Neural progenitor cell (in vitro differentiated cells): Measurements from ENCODE around the gene OTUD7B. TPM values are rescaled to one million over a fixed set of nuclear protein-coding genes. Genes with fewer than 3 reads are reported as not detected.

ENCODE experiments used
- DNase-seq: peaks from one replicate; pipeline ENCODE4 v3.0.0-alpha.2; 2016; ENCODE audit warnings: low spot score
- H2AFZ ChIP-seq: fragments of 200-600 bp; sonication (generic); replicated peaks from 2 replicates; pipeline ENCODE4 v1.6.1; 2016; ENCODE audit warnings: antibody characterized with exemption
- H3F3A ChIP-seq: fragments of 200-600 bp; sonication (generic); 2 replicates; pipeline ENCODE4 v1.6.1; 2016; ENCODE audit warnings: antibody characterized with exemption, low read depth
- H3K27ac ChIP-seq: fragments of 200-600 bp; sonication (generic); 2 replicates; pipeline ENCODE4 v1.5.1; 2016; ENCODE audit warnings: mild to moderate bottlenecking
- H3K27me3 ChIP-seq: fragments of 200-600 bp; sonication (generic); 2 replicates; pipeline ENCODE4 v1.6.1; 2016; ENCODE audit warnings: mild to moderate bottlenecking, moderate library complexity
- H3K36me3 ChIP-seq: fragments of 200-600 bp; sonication (generic); 2 replicates; pipeline ENCODE4 v1.5.1; 2016
- H3K4me1 ChIP-seq: fragments of 200-600 bp; sonication (generic); 2 replicates; pipeline ENCODE4 v1.6.1; 2016; ENCODE audit warnings: mixed run types
- H3K4me2 ChIP-seq: fragments of 200-600 bp; sonication (generic); 2 replicates; pipeline ENCODE4 v1.6.1; 2016
- H3K4me3 ChIP-seq: fragments of 200-600 bp; sonication (generic); 2 replicates; pipeline ENCODE4 v1.5.1; 2016
- H3K79me2 ChIP-seq: fragments of 200-600 bp; sonication (generic); 2 replicates; pipeline ENCODE4 v1.6.1; 2016; ENCODE audit warnings: low read depth
- H3K9ac ChIP-seq: fragments of 200-600 bp; sonication (generic); 2 replicates; pipeline ENCODE4 v1.6.1; 2016
- H3K9me3 ChIP-seq: fragments of 200-600 bp; sonication (generic); 2 replicates; pipeline ENCODE4 v1.5.1; 2016; ENCODE audit warnings: low read depth
- H4K20me1 ChIP-seq: fragments of 200-600 bp; sonication (generic); 2 replicates; pipeline ENCODE4 v1.6.1; 2016; ENCODE audit warnings: low read depth
- H3K27ac Mint-ChIP-seq: 3 replicates; pipeline ENCODE4 v1.8.0; 2021; ENCODE audit warnings: mixed read lengths
- H3K27me3 Mint-ChIP-seq: 2 replicates; pipeline ENCODE4 v1.8.0; 2022; ENCODE audit warnings: low read depth, mild to moderate bottlenecking, inconsistent platforms, moderate library complexity, mixed read lengths; ENCODE audit not compliant: insufficient read depth
- H3K36me3 Mint-ChIP-seq: 3 replicates; pipeline ENCODE4 v1.8.0; 2021; ENCODE audit warnings: mixed read lengths
- H3K4me1 Mint-ChIP-seq: 3 replicates; pipeline ENCODE4 v1.8.0; 2021; ENCODE audit warnings: mixed read lengths
- H3K4me3 Mint-ChIP-seq: 3 replicates; pipeline ENCODE4 v1.8.0; 2021; ENCODE audit warnings: mild to moderate bottlenecking, moderate library complexity, mixed read lengths
- H3K9me3 Mint-ChIP-seq: 3 replicates; pipeline ENCODE4 v1.8.0; 2020; ENCODE audit warnings: mixed read lengths
- EZH2 ChIP-seq: fragments of 200-600 bp; sonication (generic); IDR thresholded peaks from 2 replicates; pipeline ENCODE4 v1.6.1; 2017; ENCODE audit warnings: antibody characterized with exemption, mild to moderate bottlenecking, moderate library complexity
- EZH2phosphoT487 ChIP-seq: fragments of 200-600 bp; sonication (generic); IDR thresholded peaks from 2 replicates; pipeline ENCODE4 v1.6.1; 2017; ENCODE audit warnings: antibody characterized with exemption
- total RNA-seq: library from RNA; depleted of rRNA; stranded (reverse); fragments of >200 nt; gene quantifications from 2 replicates; pipeline ENCODE4 v1.2.3, GENCODE V29; 2015; ENCODE audit warnings: low replicate concordance
- TF ChIP-seq, protein P1 (sequence below): fragments of 200-600 bp; sonication (generic); IDR thresholded peaks from 2 replicates; pipeline ENCODE4 v1.5.1; 2017; ENCODE audit warnings: antibody characterized with exemption, mild to moderate bottlenecking

The OTUD7B gene
- total RNA-seq, 1 donor from 2014 or later, result 10.7 TPM

DNA sequence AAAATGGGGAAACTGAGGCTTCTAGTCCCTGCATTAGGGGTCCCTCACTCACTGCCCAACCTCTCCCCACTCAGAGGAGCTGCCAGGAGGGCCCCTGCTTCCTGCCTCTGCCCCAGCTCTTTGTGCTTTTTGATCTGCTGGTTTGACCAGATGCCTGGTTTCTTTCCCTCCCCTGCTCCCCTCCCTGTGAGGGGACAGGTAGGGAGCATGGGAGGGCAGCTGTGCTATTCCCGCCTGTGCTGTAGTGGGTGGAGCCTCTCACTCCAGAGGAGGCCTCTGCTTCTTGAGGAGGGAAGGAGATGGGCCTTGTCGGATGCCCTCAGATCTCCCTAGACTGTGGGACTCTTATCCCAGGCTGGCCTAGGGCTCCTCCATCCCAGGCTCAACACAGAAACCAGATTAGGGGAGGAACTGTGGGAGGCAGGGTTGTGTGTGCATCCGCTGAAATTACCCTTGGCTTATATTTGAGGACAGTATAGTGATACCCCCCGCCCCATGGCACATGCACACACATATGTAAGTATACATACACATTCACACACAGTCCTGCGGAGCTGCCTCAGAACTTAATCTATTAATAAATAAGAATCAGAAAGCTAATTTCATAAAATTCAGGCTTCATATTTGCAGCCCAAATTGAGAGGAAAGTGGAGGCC is 106.6 kb downstream of the OTUD7B start:
- TF ChIP-seq EZH2 (no peak), EZH2phosphoT487 (no peak)
- TF ChIP-seq, protein P1, sequence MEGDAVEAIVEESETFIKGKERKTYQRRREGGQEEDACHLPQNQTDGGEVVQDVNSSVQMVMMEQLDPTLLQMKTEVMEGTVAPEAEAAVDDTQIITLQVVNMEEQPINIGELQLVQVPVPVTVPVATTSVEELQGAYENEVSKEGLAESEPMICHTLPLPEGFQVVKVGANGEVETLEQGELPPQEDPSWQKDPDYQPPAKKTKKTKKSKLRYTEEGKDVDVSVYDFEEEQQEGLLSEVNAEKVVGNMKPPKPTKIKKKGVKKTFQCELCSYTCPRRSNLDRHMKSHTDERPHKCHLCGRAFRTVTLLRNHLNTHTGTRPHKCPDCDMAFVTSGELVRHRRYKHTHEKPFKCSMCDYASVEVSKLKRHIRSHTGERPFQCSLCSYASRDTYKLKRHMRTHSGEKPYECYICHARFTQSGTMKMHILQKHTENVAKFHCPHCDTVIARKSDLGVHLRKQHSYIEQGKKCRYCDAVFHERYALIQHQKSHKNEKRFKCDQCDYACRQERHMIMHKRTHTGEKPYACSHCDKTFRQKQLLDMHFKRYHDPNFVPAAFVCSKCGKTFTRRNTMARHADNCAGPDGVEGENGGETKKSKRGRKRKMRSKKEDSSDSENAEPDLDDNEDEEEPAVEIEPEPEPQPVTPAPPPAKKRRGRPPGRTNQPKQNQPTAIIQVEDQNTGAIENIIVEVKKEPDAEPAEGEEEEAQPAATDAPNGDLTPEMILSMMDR, result no peak
- DNase-seq, result no peak
- Histone ChIP-seq H3K36me3 (no peaks in the 10 kb centered on the region), H3K4me1 (no peaks in the 10 kb centered on the region), H2AFZ (no peak overlapping the region), H3K79me2 (no peaks in the 10 kb centered on the region), H3K4me3 (no peak overlapping the region), H3K9ac (no peak overlapping the region), H3K4me2 (no peak overlapping the region), H3K27ac (no peak overlapping the region), H3K27me3 (no peaks in the 10 kb centered on the region), H4K20me1 (no peaks in the 10 kb centered on the region), H3K9me3 (no peaks in the 10 kb centered on the region), H3F3A (no peaks in the 10 kb centered on the region)
- peaks cover 3% of the 10 kb centered on the region for H3K9me3 Mint-ChIP-seq
- H3K4me1 Mint-ChIP-seq, result peaks cover 12% of the 10 kb centered on the region
- H3K27me3 Mint-ChIP-seq, result peaks cover 7% of the 10 kb centered on the region
- H3K36me3 Mint-ChIP-seq, result peaks cover 22% of the 10 kb centered on the region
- H3K4me3 Mint-ChIP-seq, result no peak overlapping the region
- peak overlapping the region; percentile 4 for H3K27ac Mint-ChIP-seq

DNA sequence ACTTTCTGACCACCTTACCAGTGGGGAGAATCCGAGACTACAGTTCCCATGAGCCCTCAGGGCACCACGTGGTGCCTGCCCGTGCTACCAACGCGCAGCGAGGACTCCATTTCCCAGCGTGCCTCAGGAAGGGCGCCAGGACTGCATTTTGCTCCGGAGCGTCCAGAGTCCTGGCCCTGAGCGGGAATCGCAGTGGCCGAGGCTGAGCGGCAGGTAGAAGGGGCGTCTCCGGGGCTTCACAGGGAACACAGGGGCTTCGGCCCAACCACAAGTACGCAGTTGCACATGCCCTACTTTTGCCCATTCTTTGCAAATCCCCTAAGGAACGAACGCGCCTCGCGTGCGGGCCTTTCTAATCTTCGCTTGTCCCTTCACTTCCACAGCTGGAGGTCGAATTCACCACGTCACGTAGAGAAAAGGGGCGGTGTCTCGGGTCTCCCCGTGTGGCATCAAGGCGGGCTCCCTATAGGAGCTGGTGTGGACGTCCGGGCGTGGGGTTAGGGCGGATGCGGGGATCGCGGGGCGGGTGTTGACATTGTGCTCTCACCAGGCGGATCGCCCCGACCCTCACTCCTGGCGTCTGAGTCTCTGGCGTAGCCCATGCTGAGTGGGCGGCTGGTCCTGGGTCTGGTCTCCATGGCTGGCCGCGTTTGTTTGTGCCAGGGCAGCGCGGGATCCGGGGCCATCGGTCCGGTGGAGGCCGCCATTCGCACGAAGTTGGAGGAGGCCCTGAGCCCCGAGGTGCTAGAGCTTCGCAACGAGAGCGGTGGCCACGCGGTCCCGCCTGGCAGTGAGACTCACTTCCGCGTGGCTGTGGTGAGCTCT is 110.9 kb downstream of the OTUD7B start, which contains the start of gene BOLA1:
Gene BOLA1, plus strand, starts transcription at position 109 of the 825 bp plus-strand sequence. Its CDS starts 492 bp downstream, at position 601.
- H3K4me3 ChIP-seq, result peak within 1 kb of the TSS; percentile 39
- H3K9ac ChIP-seq, result no peak within 1 kb of the TSS
- Mint-ChIP-seq H3K27me3 (no peaks in the 10 kb centered on the region), H3K9me3 (peaks cover 3% of the 10 kb centered on the region), H3K36me3 (peaks cover 9% of the 10 kb centered on the region), H3K4me3 (peak within 1 kb of the TSS; percentile 85), H3K27ac (peak within 1 kb of the TSS; percentile 95), H3K4me1 (peaks cover 13% of the 10 kb centered on the region)
- DNase-seq, result peak; percentile 96
- H3K4me2 ChIP-seq, result peak within 1 kb of the TSS; percentile 68
- no peaks in the 10 kb centered on the region for H3K79me2 ChIP-seq
- no peaks in the 10 kb centered on the region for H3K4me1 ChIP-seq
- no peak within 1 kb of the TSS for H3K27ac ChIP-seq
- no peaks in the 10 kb centered on the region for H3F3A ChIP-seq
- no peaks in the 10 kb centered on the region for H4K20me1 ChIP-seq
- H3K9me3 ChIP-seq, result no peaks in the 10 kb centered on the region
- no peaks in the 10 kb centered on the region for H3K27me3 ChIP-seq
- TF ChIP-seq EZH2 (no peak), EZH2phosphoT487 (no peak)
- TF ChIP-seq, protein P1, result no peak
- no peaks in the 10 kb centered on the region for H3K36me3 ChIP-seq
- peak within 1 kb of the TSS; percentile 81 for H2AFZ ChIP-seq

DNA sequence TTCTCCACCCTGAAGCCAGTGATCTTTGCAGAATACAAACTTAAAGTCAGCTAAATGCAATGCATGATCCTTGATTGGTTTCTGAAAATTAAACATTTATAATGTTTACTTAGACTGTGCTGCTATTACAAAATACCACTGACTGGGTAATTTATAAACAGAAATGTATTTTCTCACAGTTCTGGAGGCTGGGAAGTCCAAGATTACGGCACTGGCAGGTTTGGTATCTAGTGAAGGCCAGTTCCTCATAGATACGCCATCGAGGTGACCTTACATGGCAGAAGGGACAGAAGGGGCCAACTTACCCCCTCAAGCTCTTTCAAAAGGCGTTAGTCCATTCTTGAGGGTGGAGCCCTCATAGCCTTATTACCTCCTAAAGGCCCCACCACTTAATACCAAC is 114.0 kb downstream of the OTUD7B start:
- no peaks in the 10 kb centered on the region for H3F3A ChIP-seq
- no peak overlapping the region for H3K9ac ChIP-seq
- Mint-ChIP-seq H3K36me3 (peaks cover 3% of the 10 kb centered on the region), H3K4me1 (peaks cover 13% of the 10 kb centered on the region), H3K9me3 (peaks cover 3% of the 10 kb centered on the region), H3K27me3 (no peaks in the 10 kb centered on the region), H3K27ac (peak overlapping the region; percentile 7), H3K4me3 (no peak overlapping the region)
- H3K4me1 ChIP-seq, result no peaks in the 10 kb centered on the region
- H3K9me3 ChIP-seq, result no peaks in the 10 kb centered on the region
- no peak overlapping the region for H3K27ac ChIP-seq
- H3K27me3 ChIP-seq, result no peaks in the 10 kb centered on the region
- H3K79me2 ChIP-seq, result no peaks in the 10 kb centered on the region
- TF ChIP-seq, protein P1, result no peak
- TF ChIP-seq EZH2 (no peak), EZH2phosphoT487 (no peak)
- DNase-seq, result no peak
- H2AFZ ChIP-seq, result no peak overlapping the region
- no peaks in the 10 kb centered on the region for H4K20me1 ChIP-seq
- no peak overlapping the region for H3K4me3 ChIP-seq
- H3K36me3 ChIP-seq, result no peaks in the 10 kb centered on the region
- no peak overlapping the region for H3K4me2 ChIP-seq
